NCI-H82 (cell line): Measurements from ENCODE around the gene COL4A1.

ENCODE experiments used
- DNase-seq: peaks from one replicate; lab custom pipeline; 2025; lab: John Stamatoyannopoulos, UW

Gene COL4A1

DNA sequence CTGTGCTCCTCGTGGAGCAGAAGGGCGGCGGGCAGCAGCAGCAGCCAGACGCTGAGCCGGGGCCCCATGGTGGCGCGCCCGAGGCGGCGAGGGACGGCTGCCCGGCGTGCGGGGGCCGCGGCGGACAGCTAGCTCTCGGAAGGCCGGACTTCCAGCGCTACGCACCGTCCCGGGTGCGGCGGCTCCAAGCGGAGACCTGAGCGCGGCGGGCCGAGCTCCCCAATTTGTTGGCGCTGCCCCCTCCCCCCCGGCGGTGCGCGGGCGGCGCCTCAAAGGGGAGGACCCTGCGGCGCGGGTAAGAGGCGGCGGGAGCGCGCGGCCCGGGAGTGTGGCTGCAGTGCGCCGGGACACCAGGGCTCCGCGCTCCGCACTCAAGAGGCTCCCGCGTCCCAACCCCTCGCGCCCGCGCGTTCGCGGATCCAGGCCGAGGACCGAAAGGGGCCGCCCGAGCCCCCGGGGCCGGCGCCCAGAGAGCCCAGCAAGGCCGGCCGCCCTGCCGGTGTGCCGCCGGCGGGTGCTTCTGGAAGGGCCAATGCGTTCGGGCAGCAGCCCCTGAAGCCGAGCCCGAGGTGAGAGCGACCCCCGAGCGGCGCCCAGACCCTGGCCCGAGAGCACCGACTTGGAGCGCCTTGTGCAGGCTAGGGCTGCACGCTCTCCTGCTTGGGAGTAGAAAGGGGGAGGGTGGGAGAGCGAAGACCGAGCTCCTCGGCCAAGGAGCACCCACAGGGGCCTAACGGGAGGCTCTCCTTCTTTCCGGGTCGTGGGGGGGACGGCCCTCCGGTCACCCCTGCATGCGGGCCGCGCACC lies at the start of gene COL4A1, which contains the start of gene COL4A2:
Gene COL4A1, minus strand, starts transcription at position 198 of the 807 bp plus-strand sequence. Its CDS starts 130 bp downstream, at position 68.
Gene COL4A2, plus strand, starts transcription at position 325 of the 807 bp plus-strand sequence. CDS start 620 bp downstream, outside the sequence.
- peak; percentile 43 for DNase-seq

DNA sequence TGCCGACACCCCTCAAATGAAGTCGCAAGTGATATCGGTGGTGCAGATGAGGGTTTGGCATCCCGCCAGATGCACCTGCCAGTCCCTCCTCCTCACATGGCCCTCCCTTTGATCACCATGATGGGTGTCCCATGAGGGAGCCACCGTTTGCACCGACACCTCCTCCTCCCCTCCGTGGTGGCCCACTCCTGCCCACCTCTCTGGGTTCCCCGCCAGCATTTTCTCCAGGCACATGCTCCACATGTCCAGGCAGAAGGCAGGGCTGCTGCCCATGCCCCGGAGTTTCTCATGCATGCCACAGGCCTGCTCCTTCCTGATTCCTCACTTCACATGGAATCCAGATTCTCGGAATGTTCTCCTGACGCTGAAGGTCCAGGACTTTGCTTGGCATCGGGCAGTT lies 49.4 kb upstream of the COL4A1 start:
- DNase-seq, result no peak

DNA sequence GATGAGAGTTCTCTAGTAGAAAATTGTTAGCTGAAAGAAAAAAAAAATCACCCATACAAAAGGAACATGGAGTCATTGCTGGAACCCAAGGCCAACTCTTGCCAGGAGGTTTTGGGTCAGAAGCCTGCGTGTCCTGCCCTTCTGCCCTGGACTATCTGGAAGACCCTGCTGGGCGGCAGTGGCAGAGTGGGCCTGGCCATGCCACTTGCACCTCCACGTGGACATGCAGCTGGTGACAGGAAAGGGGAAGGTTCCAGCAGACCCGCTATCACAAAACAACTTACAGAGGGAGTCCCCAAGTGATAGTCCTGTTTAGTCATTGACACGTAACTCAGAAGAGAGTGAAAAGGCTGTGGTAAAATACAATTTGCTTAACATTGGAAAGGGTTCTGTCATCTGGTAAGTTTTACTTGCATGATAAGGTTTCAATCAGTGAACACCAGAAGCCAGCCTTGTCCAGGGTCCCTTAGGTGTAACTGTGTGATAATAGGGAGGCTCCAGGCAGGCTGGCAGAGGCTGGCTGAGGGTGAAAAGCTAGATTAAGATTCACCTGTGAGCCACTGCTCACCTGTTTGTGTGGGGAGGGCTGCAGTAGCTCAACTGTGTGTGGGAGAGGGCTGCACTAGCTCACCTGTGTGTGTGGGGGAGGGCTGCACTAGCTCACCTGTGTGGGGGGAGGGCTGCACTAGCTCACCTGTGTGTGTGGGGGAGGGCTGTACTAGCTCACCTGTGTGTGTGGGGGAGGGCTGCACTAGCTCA lies 47.9 kb upstream of the COL4A1 start:
- no peak for DNase-seq

DNA sequence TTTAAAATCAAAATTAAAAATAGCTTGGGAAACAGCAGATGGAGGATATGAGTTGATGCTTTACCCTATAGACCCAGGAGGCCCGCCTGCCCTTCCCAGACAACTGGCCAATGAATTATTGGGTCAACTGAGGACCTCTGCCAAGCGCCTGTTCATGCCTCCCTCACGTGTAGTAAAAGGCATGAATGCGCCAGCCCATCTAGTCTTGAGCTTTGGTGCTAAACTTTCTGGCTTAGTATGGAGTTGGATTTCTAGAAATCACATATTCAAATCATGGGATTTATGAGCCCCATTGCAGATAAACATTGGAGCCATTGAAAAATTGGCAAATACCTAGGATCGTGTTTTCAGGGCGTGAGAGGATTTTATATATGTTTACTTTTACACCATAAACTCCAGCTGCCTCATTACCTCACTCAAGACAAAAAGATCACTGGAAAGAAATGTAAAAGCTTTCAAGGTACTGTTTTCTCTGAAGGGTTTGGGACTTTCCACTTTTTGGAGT lies 47.2 kb upstream of the COL4A1 start:
- no peak for DNase-seq

DNA sequence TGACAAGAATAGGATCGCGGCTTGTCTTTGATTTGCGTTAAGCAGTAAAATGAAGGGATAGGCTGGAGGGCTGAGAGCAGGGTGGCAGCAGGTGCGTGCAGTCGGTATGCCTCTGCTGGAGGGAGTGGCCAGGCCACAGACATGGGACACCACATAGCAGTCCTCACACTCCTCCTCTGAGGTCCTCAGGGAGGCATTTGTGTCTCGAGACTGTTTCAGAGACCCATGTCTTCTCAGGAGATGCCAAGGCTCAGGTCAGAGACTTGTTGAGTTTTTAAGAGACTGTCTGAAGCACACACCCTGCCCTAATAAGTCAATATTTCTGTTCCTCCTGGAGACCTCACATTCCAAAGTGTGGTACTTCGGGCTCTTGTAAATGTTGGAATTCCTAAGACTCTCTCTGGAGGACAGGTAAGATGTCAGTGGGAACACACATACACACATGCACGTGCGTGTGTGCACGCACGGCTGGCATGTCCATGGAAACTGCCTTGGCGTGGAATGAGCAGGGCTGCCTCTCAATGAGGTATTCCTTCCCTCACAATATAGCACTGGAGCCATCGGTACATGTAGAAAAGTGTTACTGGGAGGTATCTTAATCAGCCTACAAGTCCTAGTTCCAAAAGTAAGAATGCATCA lies 46.5 kb upstream of the COL4A1 start:
- DNase-seq, result no peak

DNA sequence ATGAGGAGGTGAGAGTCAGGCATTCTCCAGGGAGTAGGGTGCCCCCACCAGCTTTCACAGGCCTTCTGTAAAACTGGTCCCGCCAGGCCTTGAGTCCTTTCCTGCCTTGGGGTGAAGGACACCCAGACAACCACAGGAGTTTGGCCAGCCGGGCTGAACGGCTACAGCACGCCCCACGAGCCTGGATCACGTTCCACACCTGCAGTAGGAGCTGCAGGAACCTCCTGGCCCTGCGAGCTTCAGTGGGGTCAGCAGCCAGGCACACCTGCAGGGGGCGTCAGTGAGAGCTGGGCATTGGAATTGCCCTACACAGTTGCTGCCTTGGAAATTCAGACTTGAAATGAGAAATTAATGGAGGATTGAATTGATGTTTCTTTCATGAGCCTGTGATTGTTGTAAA lies 45.8 kb upstream of the COL4A1 start:
- DNase-seq, result no peak

DNA sequence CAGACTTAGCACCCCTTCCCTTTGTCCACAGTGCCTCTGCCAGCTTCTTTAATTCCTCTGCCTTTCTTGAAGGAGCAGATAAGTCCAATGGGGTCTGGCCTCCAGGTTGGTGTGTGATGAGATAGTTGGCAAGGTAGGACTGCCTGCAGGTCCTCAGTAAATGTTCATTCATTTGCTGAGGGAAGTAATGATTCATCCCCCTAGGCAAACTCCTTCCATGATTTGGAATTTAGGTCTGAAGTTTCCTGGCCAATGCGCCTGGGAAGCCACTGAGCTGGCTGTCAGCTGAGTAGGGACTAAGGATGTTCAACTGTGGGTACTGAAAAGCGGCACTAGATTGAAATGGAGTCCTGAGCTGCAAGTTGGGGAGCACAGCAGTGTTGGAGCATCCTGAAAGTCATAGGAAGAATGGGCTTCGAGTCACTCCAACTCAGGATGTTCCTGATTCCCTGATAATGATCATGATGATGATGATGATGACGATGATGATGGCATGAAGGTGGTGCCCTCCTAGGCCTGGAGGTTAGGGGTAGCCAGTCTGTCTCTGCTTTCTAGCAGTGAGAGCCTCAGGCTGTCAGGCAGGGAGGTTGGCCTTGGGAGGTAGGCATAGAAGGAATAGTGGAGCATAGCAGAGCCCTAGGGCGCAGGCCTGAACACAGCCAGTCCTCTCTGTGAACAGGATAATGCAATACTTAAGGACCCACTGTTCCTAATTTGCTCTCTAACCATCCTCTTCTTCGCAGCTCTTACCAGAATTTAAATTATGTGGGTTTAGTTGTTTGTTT lies 44.9 kb upstream of the COL4A1 start:
- DNase-seq, result no peak

DNA sequence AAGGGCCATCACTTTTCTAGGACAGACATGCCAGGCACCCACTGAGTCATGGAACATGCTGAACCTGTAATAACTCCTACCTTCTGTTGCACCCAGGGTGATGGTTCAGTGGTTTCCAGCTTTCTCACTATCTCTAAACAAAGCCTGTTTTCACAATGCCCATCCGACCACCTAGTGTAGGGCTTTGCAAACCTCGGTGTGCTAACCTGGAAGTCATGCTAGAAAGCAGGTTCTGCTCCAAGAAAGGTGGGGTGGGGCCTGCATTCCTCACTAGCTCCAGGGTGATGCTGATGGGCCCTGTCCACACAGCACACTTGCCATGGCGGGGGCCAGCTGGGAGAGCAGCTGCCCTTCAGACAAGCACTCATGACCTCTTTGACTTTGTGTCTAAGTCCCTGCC lies 43.6 kb upstream of the COL4A1 start:
- no peak for DNase-seq

DNA sequence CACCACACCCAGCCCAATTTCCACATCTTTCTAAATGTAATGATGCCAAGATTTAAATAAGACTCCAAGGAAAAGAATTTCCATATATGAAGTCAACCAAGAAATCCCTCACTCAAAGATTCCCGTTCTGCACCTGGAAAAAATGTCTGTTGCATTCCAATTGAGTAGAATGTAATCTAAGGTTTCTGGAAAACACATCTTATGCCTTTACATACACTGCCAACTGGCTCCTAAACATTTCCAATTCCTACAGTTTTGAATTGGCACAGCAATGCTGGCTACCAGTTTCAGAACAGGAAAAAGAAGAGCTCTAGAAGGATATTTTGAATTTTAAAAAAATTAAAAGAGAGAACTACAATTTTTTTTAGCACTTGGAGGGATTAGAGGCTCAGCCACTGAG lies 43.1 kb upstream of the COL4A1 start:
- DNase-seq, result no peak

DNA sequence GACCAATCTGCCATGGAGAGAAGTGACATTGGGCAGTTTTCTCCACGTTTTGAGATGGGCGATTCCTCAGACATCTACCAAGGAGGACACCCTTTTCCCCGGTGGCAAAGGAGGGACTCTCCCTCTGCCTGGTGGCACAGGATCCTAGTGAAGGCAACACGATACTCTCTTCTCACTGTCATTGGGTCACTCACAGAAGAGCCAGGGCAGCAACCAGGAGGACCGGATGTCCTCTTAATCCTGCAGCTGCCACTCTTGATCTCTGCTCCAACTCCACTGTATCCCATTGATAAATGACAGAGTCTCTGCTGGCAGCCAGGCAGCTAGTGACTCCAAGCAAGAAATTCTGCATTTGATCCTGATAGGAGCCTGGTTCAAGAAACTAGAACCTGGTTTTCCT lies 42.3 kb upstream of the COL4A1 start:
- peak; percentile 35 for DNase-seq

DNA sequence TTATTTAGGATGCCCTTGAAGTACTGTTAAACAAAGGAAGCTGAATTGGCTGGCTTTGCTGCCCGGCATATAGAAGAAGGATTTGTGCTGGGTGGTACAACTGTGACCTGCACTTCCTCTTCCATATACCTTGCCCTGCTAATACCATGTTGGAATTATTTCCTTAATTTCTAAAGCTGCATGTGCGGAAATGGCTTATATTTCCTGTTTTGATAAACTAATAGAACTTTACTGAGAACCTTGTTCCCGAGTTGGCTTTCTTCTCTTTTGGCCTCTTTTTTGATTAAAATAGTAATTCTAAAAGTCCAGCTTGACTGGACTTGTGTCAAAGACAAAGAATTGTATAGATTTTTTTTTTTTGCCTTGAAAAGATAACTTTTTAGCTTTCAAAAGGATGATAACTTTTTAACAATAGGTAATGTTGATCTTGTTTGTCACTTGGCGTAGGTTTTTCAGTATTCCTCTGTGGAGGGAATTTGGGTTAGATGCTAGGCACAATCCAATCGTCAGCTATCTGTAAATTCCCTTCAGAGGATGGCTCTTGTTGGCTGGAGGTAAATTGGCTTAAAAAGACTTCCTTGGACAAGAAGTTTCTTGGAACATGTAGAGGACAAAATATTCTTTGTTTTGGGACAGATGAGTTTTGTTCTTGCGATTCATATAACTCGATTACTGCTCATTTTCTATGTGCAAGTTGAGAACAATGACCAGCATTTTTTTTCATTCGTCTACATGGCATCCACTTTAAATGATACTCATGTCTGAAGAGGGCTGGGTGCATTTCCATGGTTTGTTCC lies 41.5 kb upstream of the COL4A1 start:
- no peak for DNase-seq

DNA sequence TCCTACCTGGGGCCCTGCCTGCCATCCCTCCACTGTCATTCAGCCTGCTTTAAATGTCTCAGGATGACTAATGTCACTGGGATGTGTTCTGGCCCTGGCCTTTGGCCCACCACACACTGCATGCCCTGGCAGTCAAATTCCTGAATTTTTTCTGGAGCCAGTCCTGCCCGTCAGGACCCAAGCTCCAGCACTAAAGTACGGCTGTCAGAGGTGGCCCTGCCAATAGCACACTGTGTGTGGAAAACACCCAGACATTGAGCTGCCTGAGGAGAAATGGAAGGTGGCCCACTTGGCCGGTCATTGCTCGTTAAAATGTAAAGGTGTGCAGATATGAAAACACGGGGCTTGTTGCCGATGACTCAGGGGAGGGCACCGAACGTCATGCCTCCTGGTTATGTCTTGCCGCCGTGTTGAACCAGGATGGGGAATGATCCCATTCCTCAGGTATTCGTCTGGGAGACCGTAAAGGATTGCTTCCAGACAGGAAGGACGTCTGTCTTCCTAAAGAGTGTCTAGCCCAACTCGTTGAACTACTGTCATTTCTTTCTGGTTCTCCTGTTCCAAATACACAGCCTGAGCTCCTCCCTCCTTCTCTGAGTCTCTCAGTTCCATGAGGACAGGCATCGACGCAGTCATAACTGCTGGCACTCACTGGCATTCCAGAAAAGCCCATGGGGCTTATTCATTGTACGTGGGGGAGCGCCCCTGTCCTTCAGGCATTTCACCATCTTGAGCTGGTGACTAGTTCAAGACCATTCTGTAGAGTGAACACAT lies 40.8 kb upstream of the COL4A1 start:
- DNase-seq, result no peak

DNA sequence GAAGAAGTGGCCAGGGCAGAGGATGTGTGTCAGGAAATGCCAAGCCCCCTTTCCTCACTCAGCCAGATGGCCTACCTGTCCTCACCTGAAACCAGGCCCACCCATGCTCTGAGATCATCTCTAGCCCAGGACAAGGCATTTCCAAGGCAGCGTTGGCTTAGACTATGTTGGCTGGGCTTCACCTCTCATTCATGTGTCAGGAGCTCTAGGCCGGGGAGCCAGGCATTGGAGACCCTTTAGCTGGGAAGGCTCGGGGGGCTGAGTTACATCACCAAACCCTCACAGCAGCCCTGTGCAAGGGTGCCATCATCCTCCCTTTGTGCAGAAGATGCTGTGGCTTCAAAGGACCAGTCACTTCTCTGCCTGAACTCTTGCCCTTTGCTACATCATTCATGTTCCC lies 40.1 kb upstream of the COL4A1 start:
- DNase-seq, result no peak

DNA sequence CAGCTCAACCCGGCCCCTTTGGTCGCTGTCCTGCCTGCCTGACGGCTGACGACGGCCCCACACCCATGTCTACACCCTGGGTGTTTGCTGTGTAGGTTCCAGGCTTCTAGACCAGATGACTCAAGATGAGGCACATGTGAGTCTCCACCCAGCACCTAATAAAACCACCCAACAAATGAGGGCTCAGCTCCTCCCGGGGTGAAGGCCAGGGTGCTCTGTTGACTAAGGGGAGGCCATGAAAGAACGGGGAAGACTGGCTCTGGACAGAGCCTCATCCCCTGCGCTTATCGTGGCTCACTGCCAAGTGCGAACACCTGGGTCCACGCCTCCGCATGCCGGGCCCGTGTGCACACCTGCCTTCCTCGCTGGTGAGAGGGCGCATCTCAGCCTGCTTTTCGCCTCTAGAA lies 39.7 kb upstream of the COL4A1 start:
- no peak for DNase-seq

DNA sequence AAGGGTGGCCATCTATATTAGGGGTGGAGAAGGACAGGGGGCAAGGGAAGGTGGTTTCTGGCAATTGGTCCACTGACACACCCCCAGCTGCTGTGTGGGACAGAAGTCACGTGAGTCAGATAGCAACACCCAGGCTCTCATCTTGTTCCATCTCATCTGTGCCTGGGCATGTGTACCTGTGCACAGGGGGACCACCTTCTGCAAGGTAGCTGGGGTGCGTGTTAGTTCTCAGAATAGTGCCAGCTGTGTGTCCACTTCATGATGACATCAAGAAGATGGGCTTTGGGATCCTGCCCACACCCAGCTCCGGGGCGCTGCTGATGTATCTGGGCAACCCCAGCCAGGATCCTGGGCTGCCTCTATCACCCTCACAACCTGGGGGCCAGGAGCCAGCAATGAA lies 38.7 kb upstream of the COL4A1 start:
- no peak for DNase-seq

DNA sequence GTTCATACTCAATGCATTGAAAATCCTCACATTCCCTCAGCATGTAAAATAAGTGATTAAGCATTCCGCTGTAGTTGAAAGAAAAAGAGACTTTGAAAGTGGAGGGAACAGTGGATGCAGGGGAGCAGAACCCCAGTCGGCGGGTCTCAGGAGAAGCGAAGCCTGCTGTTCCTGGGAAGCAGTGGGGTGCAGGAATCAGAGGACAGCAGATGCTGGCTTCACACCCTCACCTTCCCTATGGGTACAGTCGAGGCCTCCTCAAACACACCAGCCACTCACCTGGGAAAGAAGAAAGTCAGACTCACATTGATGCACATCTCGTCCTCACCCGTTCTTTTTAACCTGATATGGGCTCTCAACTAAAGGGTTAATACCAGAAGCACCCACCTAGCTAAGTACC lies 38.3 kb upstream of the COL4A1 start:
- no peak for DNase-seq

DNA sequence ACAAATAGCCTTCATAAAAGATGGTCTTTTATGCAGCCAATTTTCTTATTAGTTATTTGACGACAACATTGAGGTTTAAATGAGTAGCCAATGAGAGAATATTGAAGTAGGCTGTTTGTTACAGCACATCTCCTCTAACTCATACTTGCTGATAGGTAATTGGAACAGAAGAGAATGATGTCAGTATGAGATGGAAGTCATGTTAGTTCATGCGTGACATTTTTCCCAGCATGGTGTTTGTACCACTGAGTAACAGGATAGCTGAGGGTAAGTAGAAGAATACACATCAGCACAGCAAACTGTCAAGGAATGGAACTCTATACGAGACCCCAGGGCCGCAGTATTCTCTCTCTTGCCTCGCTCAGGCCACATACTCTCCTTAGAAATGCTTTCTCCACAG lies 37.4 kb upstream of the COL4A1 start:
- no peak for DNase-seq

DNA sequence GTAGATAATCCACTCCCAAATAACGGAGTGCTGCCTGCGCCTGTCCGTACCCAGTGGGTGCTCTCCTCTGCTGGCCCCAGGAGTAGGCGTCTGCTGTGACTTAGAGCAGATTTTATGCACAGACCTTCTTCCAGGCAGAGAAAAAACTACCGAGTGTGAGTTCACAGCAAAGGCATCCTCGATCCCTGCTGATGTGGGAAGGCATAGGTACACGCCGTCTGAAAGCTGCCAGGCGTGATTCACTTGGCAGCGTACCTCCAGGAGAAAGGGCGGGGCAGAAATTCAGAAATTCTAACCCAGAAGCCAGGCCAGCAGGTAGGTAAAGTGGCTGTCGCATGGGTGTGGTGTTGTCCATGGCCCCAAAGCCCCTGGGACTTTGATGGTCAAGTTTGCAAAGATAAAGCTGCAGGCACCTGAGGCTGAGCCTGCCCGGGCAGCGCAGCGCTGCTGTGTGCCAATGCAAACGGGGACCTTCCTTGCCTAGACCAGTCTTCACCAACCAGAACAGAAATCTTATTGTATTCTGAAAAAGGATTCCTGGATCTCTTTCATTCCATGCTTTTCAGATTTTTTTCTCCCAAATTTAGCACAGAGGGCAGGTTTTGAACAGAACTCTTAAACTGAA lies 36.4 kb upstream of the COL4A1 start:
- DNase-seq, result no peak

DNA sequence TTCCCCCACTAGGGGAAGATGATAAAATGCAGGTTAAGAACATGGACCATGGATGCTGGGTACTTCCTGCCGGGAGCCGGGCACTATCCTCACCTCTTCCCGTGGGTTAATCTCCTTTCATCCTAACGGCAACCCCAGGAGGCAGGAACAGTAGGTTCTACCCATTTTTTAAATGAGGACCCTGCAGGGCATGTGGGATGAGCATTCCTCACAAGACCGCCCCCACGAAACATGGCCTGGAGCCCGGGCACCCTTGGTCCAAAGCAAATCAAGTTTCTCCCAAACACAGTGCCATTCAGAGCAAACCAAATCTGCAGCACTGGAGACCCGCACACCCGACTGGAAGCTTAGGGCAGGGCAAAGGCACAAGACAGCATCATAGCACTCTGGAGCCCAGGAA lies 35.5 kb upstream of the COL4A1 start:
- no peak for DNase-seq
